Upper lobe of left lung (tissue), 6 donors: ENCODE data around the gene PCBD1. TPM values are rescaled to one million over a fixed set of nuclear protein-coding genes. Genes with fewer than 3 reads are reported as not detected.
"Not testable (repeated sequence)": the region's sequence is repeated elsewhere in the genome, so short reads cannot be mapped to it uniquely, and the experiment has no call there.

Source experiments
- ATAC-seq, 2 donors: fragments of 200-7000 bp; cut with Tn5 transposase; one replicate each; pipeline ENCODE4 v1.9.1; 2022; ENCODE audit warnings: mild to moderate bottlenecking in 2 of 2, moderate library complexity in 2 of 2; ENCODE audit not compliant: low FRiP score in 2 of 2
- DNase-seq, 2 donors: peaks; one replicate each; pipeline ENCODE4 v3.0.0-alpha.2; 2019 to 2020
- H3K27ac ChIP-seq, 4 donors: fragments of 200-600 bp; sonication (generic); one replicate each; pipeline ENCODE4 v1.5.1; 2016 to 2019
- H3K27me3 ChIP-seq, 4 donors: fragments of 200-600 bp; sonication (generic); one replicate each; pipeline ENCODE4 v1.5.1; 2017 to 2019
- H3K36me3 ChIP-seq, 4 donors: fragments of 200-600 bp; sonication (generic); one replicate each; pipeline ENCODE4 v1.5.1; 2016 to 2019
- H3K4me1 ChIP-seq, 4 donors: fragments of 200-600 bp; sonication (generic); one replicate each; pipeline ENCODE4 v1.5.1; 2018 to 2019
- H3K4me3 ChIP-seq, 4 donors: fragments of 200-600 bp; sonication (generic); one replicate each; pipeline ENCODE4 v1.5.1; 2017 to 2019; ENCODE audit warnings: mild to moderate bottlenecking in 2 of 4, moderate library complexity in 1 of 4
- H3K9me3 ChIP-seq, 4 donors: fragments of 200-600 bp; sonication (generic); one replicate each; pipeline ENCODE4 v1.5.1; 2018 to 2019
- CTCF ChIP-seq, 6 experiments: fragments of 450-650 bp in 4 of 6; fragments of 200-600 bp in 2 of 6; sonication (generic) in 2 of 6; IDR thresholded peaks; one replicate each; pipeline ENCODE4 v1.5.1; 2016 to 2019; ENCODE audit warnings: antibody characterized with exemption in 6 of 6
- EP300 ChIP-seq, 4 donors: sonication (generic); formaldehyde crosslinking; IDR thresholded peaks; one replicate each; pipeline ENCODE4 v1.5.1; 2017; ENCODE audit warnings: antibody characterized with exemption in 4 of 4, control low read depth in 2 of 4
- POLR2A ChIP-seq, 4 donors: fragments of 450-650 bp; IDR thresholded peaks; one replicate each; pipeline ENCODE4 v1.5.1; 2016 to 2017; ENCODE audit warnings: antibody characterized with exemption in 4 of 4, mild to moderate bottlenecking in 2 of 4
- POLR2AphosphoS5 ChIP-seq, 2 donors: sonication (generic); formaldehyde crosslinking; IDR thresholded peaks; one replicate each; pipeline ENCODE4 v1.5.1; 2017; ENCODE audit warnings: antibody characterized with exemption in 2 of 2
- WGBS, 2 donors: methylation state at CpG; one replicate each; pipeline ENCODE4 v1.1.5; 2017 to 2018; 5-methylcytosine and 5-hydroxymethylcytosine counted together
- total RNA-seq, 6 donors: library from RNA; depleted of rRNA in 4 of 6; stranded (reverse); fragments of >200 nt in 4 of 6; gene quantifications; one replicate each; pipeline versions ENCODE4 v1.1.0 to v1.2.1, GENCODE V29; 2016 to 2021
- donor health status: DM: no; HTN: no; CAD: no; lungs with moderate emphysema.
- donor health status: DM: no; HTN: yes; CAD: no; lungs with severe emphysema.

Gene PCBD1
- total RNA-seq, 6 donors from 2014 or later = 40.9 to 99.1 (median 71.9) TPM

DNA sequence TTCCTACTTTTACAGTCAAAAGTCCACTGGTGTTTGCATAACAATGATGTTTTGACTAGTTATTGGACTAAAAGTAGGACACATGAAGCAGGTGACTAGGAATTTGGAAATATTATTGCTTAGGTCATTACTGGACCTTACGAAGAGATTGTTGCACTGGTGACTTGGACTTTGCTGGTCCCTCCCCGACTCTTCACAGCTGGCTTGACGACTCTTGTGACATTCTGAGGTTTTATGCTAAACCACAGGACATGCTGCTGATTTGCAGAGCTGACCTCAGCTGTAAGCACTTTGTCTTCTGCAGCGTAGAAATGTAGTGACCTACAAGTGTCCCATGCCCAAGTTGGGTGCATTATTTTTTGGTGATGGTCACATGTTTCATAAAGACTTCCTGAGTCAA lies 21.9 kb downstream of the PCBD1 start:
- peak in 1 of 4 donors; percentile 33 for TF ChIP-seq EP300 (IDR thresholded peaks at IDR 0.05)
- TF ChIP-seq CTCF (IDR thresholded peaks at IDR 0.05) = no peak
- peak in 1 of 2 donors; percentile 23 for TF ChIP-seq POLR2AphosphoS5 (IDR thresholded peaks at IDR 0.05)
- peak in 1 of 4 donors; percentile 20 for TF ChIP-seq POLR2A (IDR thresholded peaks at IDR 0.05)
- no peaks in the 10 kb centered on the region for H3K27me3 ChIP-seq
- 41 to 66% methylated on average over 4 of the region's 4 CpGs for WGBS, 2 donors
- H3K27ac ChIP-seq = peak overlapping the region in 1 of 4 donors; percentile 52
- peaks cover 0 to 3% (median 0%) of the 10 kb centered on the region in 4 donors for H3K4me1 ChIP-seq
- no peaks in the 10 kb centered on the region for H3K9me3 ChIP-seq
- DNase-seq = peak in 1 of 2 donors; percentile 55
- H3K36me3 ChIP-seq = peaks cover 0 to 44% (median 25%) of the 10 kb centered on the region in 4 donors
- ATAC-seq = peak in 1 of 2 donors; percentile 68
- no peak overlapping the region for H3K4me3 ChIP-seq

DNA sequence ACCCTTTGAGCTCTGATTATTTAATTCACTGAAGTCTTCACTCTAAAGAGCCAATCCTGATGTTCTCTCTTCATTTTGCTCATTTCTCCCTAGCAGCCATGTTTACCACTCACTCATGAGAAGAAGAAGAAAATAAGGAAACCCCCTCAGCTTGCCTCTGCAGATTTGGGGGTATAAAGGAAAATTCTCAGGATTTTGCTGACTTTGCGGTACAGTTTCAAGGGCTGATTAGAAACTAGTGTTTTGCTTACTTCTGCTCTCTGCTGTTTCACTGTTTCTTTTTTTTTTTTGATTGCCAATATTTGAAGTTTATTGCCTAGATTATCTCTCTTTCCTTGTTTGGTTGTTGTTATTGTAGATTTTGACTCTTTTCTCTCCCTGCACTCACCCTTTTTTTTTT lies 23.4 kb downstream of the PCBD1 start:
- DNase-seq (no peak), ATAC-seq (no peak)
- H3K36me3 ChIP-seq = peaks cover 0 to 45% (median 19%) of the 10 kb centered on the region in 4 donors
- no peaks in the 10 kb centered on the region for H3K27me3 ChIP-seq
- no peak for TF ChIP-seq POLR2AphosphoS5 (IDR thresholded peaks at IDR 0.05)
- no peak for TF ChIP-seq POLR2A (IDR thresholded peaks at IDR 0.05)
- no peak for TF ChIP-seq EP300 (IDR thresholded peaks at IDR 0.05)
- no peak for TF ChIP-seq CTCF (IDR thresholded peaks at IDR 0.05)
- peaks cover 0 to 3% (median 0%) of the 10 kb centered on the region in 4 donors for H3K4me1 ChIP-seq
- 100% methylated on average over 1 of the region's 1 CpG for WGBS, 2 donors
- no peaks in the 10 kb centered on the region for H3K9me3 ChIP-seq
- no peak overlapping the region for H3K4me3 ChIP-seq
- H3K27ac ChIP-seq = no peak overlapping the region

- DNase-seq (no peak), ATAC-seq (no peak)
- Histone ChIP-seq H3K27me3 (no peaks in the 10 kb centered on the region), H3K4me1 (peaks cover 0 to 3% (median 0%) of the 10 kb centered on the region in 4 donors), H3K27ac (no peak overlapping the region), H3K9me3 (no peaks in the 10 kb centered on the region), H3K4me3 (no peak overlapping the region), H3K36me3 (peaks cover 0 to 45% (median 16%) of the 10 kb centered on the region in 4 donors)
- no peak for TF ChIP-seq EP300 (IDR thresholded peaks at IDR 0.05)
- no peak for TF ChIP-seq POLR2AphosphoS5 (IDR thresholded peaks at IDR 0.05)
- TF ChIP-seq POLR2A (IDR thresholded peaks at IDR 0.05) = no peak
- no peak for TF ChIP-seq CTCF (IDR thresholded peaks at IDR 0.05)
Observed at GRCh38 chr10:70863470-70864160, 24.8 kb downstream of the PCBD1 start.

- not testable (repeated sequence) for H3K27ac ChIP-seq, H3K9me3 ChIP-seq, H3K27me3 ChIP-seq, ATAC-seq, H3K4me1 ChIP-seq, H3K4me3 ChIP-seq
- DNase-seq = peak in 1 of 2 donors; percentile 71
- 96 to 98% methylated on average over 10 to 30 of the region's 42 CpGs for WGBS, 2 donors
- H3K36me3 ChIP-seq = peaks cover 0 to 63% (median 16%) of the 10 kb centered on the region in 4 donors
Observed at GRCh38 chr10:70861495-70862197, 26.7 kb downstream of the PCBD1 start.

DNA sequence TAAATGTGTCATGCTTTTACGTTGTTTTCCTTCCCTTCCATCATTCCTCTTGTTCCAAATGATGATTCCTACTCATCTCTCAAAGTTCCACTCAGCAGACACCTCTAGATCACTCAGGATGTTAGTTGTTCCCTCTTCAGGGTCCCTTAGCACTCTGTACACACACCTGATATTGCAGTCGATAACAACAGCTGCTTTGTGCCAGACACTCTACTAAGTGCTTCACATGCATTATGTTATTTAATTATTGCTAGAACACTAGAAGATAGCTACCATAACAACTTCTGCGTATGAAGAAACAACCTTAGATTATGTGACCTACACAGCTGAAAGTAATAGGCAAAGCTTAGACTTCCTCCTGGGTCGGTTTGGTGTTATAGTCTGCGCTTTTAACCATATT lies 29.6 kb downstream of the PCBD1 start:
- Histone ChIP-seq H3K27me3 (no peaks in the 10 kb centered on the region), H3K9me3 (no peaks in the 10 kb centered on the region), H3K4me3 (no peak overlapping the region), H3K4me1 (peaks cover 0 to 6% (median 0%) of the 10 kb centered on the region in 4 donors), H3K36me3 (peaks cover 0 to 83% (median 22%) of the 10 kb centered on the region in 4 donors), H3K27ac (no peak overlapping the region)
- DNase-seq (no peak), ATAC-seq (no peak)
- WGBS, 2 donors = 79 to 82% methylated on average over 5 of the region's 5 CpGs
- no peak for TF ChIP-seq POLR2AphosphoS5 (IDR thresholded peaks at IDR 0.05)
- no peak for TF ChIP-seq CTCF (IDR thresholded peaks at IDR 0.05)
- no peak for TF ChIP-seq POLR2A (IDR thresholded peaks at IDR 0.05)
- no peak for TF ChIP-seq EP300 (IDR thresholded peaks at IDR 0.05)
